ENCODE results near the gene ASPDH. TPM values are rescaled to one million over a fixed set of nuclear protein-coding genes. Genes with fewer than 3 reads are reported as not detected.
"Not testable (repeated sequence)": the region's sequence is repeated elsewhere in the genome, so short reads cannot be mapped to it uniquely, and the experiment has no call there.

The ASPDH gene
- total RNA-seq, 1 experiment from 2014 or later = not detected

DNA sequence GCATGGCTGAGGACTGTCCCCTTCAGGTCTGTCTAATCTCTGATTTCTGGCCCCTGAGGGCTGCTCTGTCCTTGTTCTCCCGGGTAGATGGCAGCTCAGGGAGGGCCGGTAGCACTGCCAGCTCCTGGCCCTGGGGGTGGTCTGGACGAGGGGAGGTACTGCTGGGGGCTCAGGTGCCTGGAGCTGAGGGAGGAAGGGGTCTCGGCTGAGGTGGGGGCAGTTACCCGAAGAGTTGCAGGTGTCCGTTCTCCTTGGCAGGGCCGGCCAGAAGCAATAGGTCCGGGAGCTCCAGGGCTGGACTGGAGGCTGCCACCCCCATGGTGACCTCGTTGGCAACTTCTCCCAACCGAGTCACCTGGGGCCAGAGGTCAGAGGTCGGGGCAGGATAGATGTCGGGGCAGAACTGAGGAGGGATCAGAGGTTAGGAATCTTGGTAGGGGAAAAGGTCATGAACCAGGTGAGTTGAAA, 38.6 kb downstream of the ASPDH start:
- WGBS (ENCODE audit: extremely low coverage, insufficient read length, low lambda C conversion rate) = no CpG with 5 or more reads among the region's 12 CpGs
- no peak overlapping the region for H3K27ac ChIP-seq (ENCODE audit: insufficient read length, low read depth, low read length)

DNA sequence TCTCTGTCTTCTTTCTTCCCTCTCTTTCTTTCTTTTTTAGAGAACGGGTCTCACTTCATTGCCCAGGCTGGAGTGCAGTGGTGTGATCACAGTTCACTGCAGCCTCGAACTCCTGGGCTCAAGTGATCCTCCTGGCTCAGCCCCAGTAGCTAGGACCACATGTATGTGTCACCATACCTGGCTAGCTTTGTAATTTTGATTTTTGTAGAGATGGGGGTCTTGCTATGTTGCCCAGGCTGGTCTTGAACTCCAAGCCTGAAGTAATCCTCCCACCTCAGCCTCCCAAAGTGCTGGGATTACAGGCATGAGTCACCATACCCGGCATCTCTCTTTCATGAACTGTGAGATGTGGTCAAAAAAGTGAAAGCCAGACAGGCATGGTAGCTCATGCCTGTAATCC, 40.4 kb downstream of the ASPDH start:
- WGBS (ENCODE audit: extremely low coverage, insufficient read length, low lambda C conversion rate) = no CpG with 5 or more reads among the region's 3 CpGs
- H3K27ac Mint-ChIP-seq = not testable (repeated sequence)
- peaks cover 12 to 15% (median 14%) of the 10 kb centered on the region in 3 experiments for H3K36me3 Mint-ChIP-seq (ENCODE audit: insufficient read depth in 1 of 3, low read depth in 3 of 3)

More for the DNA sequence above, 38.6 kb downstream of the ASPDH start:
- Histone ChIP-seq H3K23me2 (ENCODE audit: insufficient read length, low read depth, low read length, poor library complexity, severe bottlenecking) (no peaks in the 10 kb centered on the region), H3K4ac (ENCODE audit: low read depth, low read length) (no peak overlapping the region), H4K8ac (replicated peaks; ENCODE audit: insufficient read length, low read depth, low read length) (no peak overlapping the region), H2BK20ac (ENCODE audit: low read depth, low read length, poor library complexity, severe bottlenecking) (no peak overlapping the region), H3K18ac (ENCODE audit: insufficient read length, low read depth, low read length) (no peak overlapping the region), H2BK12ac (ENCODE audit: insufficient read length, low read depth, low read length) (no peak overlapping the region), H2AFZ (ENCODE audit: low read length) (no peak overlapping the region), H3K4me2 (ENCODE audit: insufficient read depth, insufficient read length, low read length) (no peak overlapping the region), H2BK120ac (ENCODE audit: low read depth, low read length, poor library complexity, severe bottlenecking) (no peak overlapping the region), H3K23ac (ENCODE audit: insufficient read length, low read depth, low read length) (no peak overlapping the region), H3K9ac (ENCODE audit: extremely low read depth, insufficient read length, low read length) (no peak overlapping the region), H3K9me3 (ENCODE audit: control insufficient read depth, low read depth, low read length) (peaks cover 7% of the 10 kb centered on the region), H4K5ac (ENCODE audit: insufficient read length, low read depth, low read length) (no peak overlapping the region), H3K27me3 (ENCODE audit: insufficient read depth, low read length) (no peaks in the 10 kb centered on the region), H3K79me2 (ENCODE audit: insufficient read depth, low read length) (peaks cover 5% of the 10 kb centered on the region; the same call in 1 of the 2 replicates), H3K56ac (ENCODE audit: insufficient read length, low read depth, low read length) (no peak overlapping the region), H4K20me1 (ENCODE audit: control insufficient read depth, insufficient read depth, insufficient read length) (no peaks in the 10 kb centered on the region), H4K91ac (ENCODE audit: insufficient read length, low read depth, low read length) (no peak overlapping the region), H2AK5ac (ENCODE audit: insufficient read length, low read length) (no peak overlapping the region), H3K14ac (ENCODE audit: insufficient read depth, low read length) (no peak overlapping the region), H2BK5ac (ENCODE audit: insufficient read length, low read length) (no peak overlapping the region), H3T11ph (ENCODE audit: low read length) (no peak overlapping the region), H3K79me1 (ENCODE audit: insufficient read depth, low read depth, low read length, poor library complexity, severe bottlenecking) (peaks cover 9% of the 10 kb centered on the region), H3K4me1 (ENCODE audit: insufficient read depth, low read length) (peaks cover 4% of the 10 kb centered on the region; the same call in 1 of the 2 replicates), H2BK15ac (ENCODE audit: low read depth, low read length) (no peak overlapping the region)
- Mint-ChIP-seq H3K4me3 (peak overlapping the region; percentile 96 to 99), H3K4me1 (peaks cover 8 to 21% of the 10 kb centered on the region in 2 experiments), H3K27ac (peak overlapping the region in 1 of 3 experiments; percentile 22; a peak in 1 of 7 replicates), H3K9me3 (peaks cover 10 to 21% of the 10 kb centered on the region in 2 experiments), H3K27me3 (ENCODE audit: low read depth) (peaks cover 2% of the 10 kb centered on the region), H3K36me3 (ENCODE audit: insufficient read depth in 1 of 3, low read depth in 3 of 3) (peaks cover 23 to 27% (median 26%) of the 10 kb centered on the region in 3 experiments)
- no peak for DNase-seq
- TF ChIP-seq, protein P1, sequence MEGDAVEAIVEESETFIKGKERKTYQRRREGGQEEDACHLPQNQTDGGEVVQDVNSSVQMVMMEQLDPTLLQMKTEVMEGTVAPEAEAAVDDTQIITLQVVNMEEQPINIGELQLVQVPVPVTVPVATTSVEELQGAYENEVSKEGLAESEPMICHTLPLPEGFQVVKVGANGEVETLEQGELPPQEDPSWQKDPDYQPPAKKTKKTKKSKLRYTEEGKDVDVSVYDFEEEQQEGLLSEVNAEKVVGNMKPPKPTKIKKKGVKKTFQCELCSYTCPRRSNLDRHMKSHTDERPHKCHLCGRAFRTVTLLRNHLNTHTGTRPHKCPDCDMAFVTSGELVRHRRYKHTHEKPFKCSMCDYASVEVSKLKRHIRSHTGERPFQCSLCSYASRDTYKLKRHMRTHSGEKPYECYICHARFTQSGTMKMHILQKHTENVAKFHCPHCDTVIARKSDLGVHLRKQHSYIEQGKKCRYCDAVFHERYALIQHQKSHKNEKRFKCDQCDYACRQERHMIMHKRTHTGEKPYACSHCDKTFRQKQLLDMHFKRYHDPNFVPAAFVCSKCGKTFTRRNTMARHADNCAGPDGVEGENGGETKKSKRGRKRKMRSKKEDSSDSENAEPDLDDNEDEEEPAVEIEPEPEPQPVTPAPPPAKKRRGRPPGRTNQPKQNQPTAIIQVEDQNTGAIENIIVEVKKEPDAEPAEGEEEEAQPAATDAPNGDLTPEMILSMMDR (conservative IDR thresholded peaks at IDR 0.05) = no peak

More for the DNA sequence above, 40.4 kb downstream of the ASPDH start:
- H4K8ac ChIP-seq (replicated peaks; ENCODE audit: insufficient read length, low read depth, low read length); H3K23me2 ChIP-seq (ENCODE audit: insufficient read length, low read depth, low read length, poor library complexity, severe bottlenecking); H2BK20ac ChIP-seq (ENCODE audit: low read depth, low read length, poor library complexity, severe bottlenecking); H3K27me3 ChIP-seq (ENCODE audit: insufficient read depth, low read length); H4K91ac ChIP-seq (ENCODE audit: insufficient read length, low read depth, low read length); H2AFZ ChIP-seq (ENCODE audit: low read length); H3K4me2 ChIP-seq (ENCODE audit: insufficient read depth, insufficient read length, low read length); H4K20me1 ChIP-seq (ENCODE audit: control insufficient read depth, insufficient read depth, insufficient read length); H3K9ac ChIP-seq (ENCODE audit: extremely low read depth, insufficient read length, low read length); H2BK12ac ChIP-seq (ENCODE audit: insufficient read length, low read depth, low read length); H2BK5ac ChIP-seq (ENCODE audit: insufficient read length, low read length); H3K56ac ChIP-seq (ENCODE audit: insufficient read length, low read depth, low read length); H2AK5ac ChIP-seq (ENCODE audit: insufficient read length, low read length); DNase-seq; H3K4ac ChIP-seq (ENCODE audit: low read depth, low read length); H3K4me3 Mint-ChIP-seq; H3K79me1 ChIP-seq (ENCODE audit: insufficient read depth, low read depth, low read length, poor library complexity, severe bottlenecking); H3K23ac ChIP-seq (ENCODE audit: insufficient read length, low read depth, low read length); H3K14ac ChIP-seq (ENCODE audit: insufficient read depth, low read length); H3K18ac ChIP-seq (ENCODE audit: insufficient read length, low read depth, low read length); H4K5ac ChIP-seq (ENCODE audit: insufficient read length, low read depth, low read length); H3K4me1 ChIP-seq (ENCODE audit: insufficient read depth, low read length); H3K27ac ChIP-seq (ENCODE audit: insufficient read length, low read depth, low read length); H2BK120ac ChIP-seq (ENCODE audit: low read depth, low read length, poor library complexity, severe bottlenecking); H3K9me3 ChIP-seq (ENCODE audit: control insufficient read depth, low read depth, low read length); H2BK15ac ChIP-seq (ENCODE audit: low read depth, low read length); H3T11ph ChIP-seq (ENCODE audit: low read length); H3K79me2 ChIP-seq (ENCODE audit: insufficient read depth, low read length): not testable (repeated sequence)
- H3K27me3 Mint-ChIP-seq (ENCODE audit: low read depth) = peaks cover 11% of the 10 kb centered on the region
- H3K4me1 Mint-ChIP-seq = peaks cover 6 to 18% of the 10 kb centered on the region in 2 experiments
- H3K9me3 Mint-ChIP-seq = peaks cover 10 to 14% of the 10 kb centered on the region in 2 experiments
